Dendritic cell treated with granulocyte-macrophage colony-stimulating factor and Interleukin-4, amounts not matched to agents 40 ng/mL and 50 ng/mL, for 4 days (primary cell): ENCODE data around the gene ATP5IF1.

ENCODE experiments used
- H3K27ac Mint-ChIP-seq: one replicate; pipeline ENCODE4 v1.8.0; 2022; ENCODE audit warnings: mild to moderate bottlenecking, mixed read lengths
- H3K27me3 Mint-ChIP-seq: one replicate; pipeline ENCODE4 v1.8.0; 2022; ENCODE audit warnings: mild to moderate bottlenecking, mixed read lengths
- H3K36me3 Mint-ChIP-seq: one replicate; pipeline ENCODE4 v1.8.0; 2022; ENCODE audit warnings: low read depth, mixed read lengths
- H3K4me1 Mint-ChIP-seq: one replicate; pipeline ENCODE4 v1.8.0; 2022; ENCODE audit warnings: low read depth, mixed read lengths
- H3K4me3 Mint-ChIP-seq: one replicate; pipeline ENCODE4 v1.8.0; 2022; ENCODE audit warnings: mild to moderate bottlenecking, moderate library complexity, mixed read lengths
- H3K9me3 Mint-ChIP-seq: one replicate; pipeline ENCODE4 v1.8.0; 2022; ENCODE audit warnings: mixed read lengths
- intact Hi-C: fragments of 100-400 bp; cut with micrococcal nuclease; formaldehyde crosslinking; loops from one replicate; pipeline ENCODE4 v1.15.0; 2022

ATP5IF1 gene

DNA sequence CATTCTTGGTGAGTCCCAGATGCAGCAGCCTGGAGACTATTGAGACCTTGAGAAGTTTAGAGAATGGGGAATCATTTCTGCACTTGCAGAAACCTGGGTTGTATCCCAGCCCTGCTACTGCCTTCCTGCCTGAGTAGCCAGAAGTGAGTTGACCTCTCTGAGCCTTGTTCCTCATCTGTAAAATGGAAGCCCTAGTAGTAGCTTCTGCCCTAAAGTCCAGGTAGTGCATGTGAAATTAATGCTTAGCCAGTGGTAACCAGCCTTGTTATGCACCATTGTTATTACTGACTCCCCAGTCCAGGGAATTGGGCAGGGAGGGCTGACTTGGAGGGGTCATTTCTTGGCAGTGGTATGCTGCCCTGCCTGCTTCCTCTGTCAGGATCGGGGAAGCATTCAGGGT is 29.0 kb downstream of the ATP5IF1 start:
- Mint-ChIP-seq H3K4me3 (no peak overlapping the region), H3K9me3 (no peaks in the 10 kb centered on the region), H3K27me3 (peaks cover 3% of the 10 kb centered on the region), H3K27ac (no peak overlapping the region), H3K36me3 (peaks cover 15% of the 10 kb centered on the region), H3K4me1 (peaks cover 31% of the 10 kb centered on the region)
- intact Hi-C loops, result no loop called here

DNA sequence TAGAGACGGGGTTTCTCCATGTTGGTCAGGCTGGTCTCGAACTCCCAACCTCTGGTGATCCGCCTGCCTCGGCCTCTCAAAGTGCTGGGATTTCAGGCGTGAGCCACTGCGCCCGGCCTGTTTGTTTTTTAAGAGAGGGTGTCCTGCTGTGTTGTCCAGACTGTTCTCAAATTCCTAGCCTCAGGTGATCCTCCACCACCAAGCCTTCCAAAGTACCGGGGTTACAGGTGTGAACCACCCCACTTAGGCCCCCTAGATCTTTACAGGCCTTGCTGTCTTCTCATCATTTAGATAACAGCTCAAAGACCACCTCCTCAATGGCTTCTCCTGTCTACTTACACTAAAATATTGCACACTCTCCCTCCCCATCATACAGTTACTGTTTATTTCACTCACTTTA is 29.7 kb downstream of the ATP5IF1 start:
- peaks cover 31% of the 10 kb centered on the region for H3K4me1 Mint-ChIP-seq
- H3K36me3 Mint-ChIP-seq, result peaks cover 17% of the 10 kb centered on the region
- H3K27ac Mint-ChIP-seq, result no peak overlapping the region
- no peaks in the 10 kb centered on the region for H3K9me3 Mint-ChIP-seq
- H3K4me3 Mint-ChIP-seq, result no peak overlapping the region
- intact Hi-C loops, result no loop called here
- H3K27me3 Mint-ChIP-seq, result peaks cover 3% of the 10 kb centered on the region

DNA sequence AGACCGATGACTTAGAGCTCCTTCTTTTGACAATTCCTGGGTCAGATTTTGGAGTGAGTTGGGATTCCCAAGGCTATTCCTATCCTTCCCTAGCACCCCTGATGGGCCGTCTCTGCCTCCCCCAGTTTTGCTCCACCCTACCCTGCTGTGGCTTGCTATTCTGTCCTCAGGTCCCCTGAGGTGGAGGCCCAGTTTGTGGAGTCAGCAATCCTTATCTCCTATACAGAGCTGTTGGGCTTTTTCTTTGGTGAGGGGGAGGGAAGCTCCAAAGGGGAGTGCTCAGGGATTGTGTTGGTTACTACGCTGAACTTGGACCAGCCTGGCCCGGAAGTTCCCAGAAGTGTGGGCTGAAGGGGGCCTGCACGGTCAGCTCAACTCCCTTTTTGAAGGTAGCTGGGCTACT is 31.0 kb downstream of the ATP5IF1 start:
- peaks cover 18% of the 10 kb centered on the region for H3K4me1 Mint-ChIP-seq
- intact Hi-C loops, result no loop called here
- H3K4me3 Mint-ChIP-seq, result no peak overlapping the region
- H3K36me3 Mint-ChIP-seq, result peaks cover 27% of the 10 kb centered on the region
- H3K27ac Mint-ChIP-seq, result no peak overlapping the region
- H3K9me3 Mint-ChIP-seq, result no peaks in the 10 kb centered on the region
- no peaks in the 10 kb centered on the region for H3K27me3 Mint-ChIP-seq

DNA sequence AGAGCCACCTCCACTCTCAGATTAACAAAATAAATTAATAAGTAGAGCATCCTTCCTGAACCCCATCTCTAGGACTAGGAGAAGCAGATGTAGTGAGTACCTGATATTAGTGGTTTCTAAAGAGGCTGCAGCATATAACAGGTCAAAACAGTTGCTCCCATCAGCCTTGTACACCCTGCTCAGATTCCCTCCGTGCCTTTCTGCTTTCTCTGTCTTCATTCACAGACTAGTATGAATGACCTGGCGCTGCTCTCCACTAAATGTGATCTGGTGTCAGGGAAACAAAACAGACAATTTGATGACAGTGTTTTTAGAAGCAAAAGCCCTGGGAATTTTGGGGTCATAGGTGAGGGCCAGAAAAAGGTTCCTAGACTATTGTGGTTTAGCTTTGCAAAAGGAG is 31.7 kb downstream of the ATP5IF1 start:
- intact Hi-C loops, result no loop called here
- peaks cover 16% of the 10 kb centered on the region for H3K4me1 Mint-ChIP-seq
- H3K27ac Mint-ChIP-seq, result no peak overlapping the region
- H3K36me3 Mint-ChIP-seq, result peaks cover 35% of the 10 kb centered on the region
- H3K9me3 Mint-ChIP-seq, result no peaks in the 10 kb centered on the region
- no peaks in the 10 kb centered on the region for H3K27me3 Mint-ChIP-seq
- H3K4me3 Mint-ChIP-seq, result no peak overlapping the region

DNA sequence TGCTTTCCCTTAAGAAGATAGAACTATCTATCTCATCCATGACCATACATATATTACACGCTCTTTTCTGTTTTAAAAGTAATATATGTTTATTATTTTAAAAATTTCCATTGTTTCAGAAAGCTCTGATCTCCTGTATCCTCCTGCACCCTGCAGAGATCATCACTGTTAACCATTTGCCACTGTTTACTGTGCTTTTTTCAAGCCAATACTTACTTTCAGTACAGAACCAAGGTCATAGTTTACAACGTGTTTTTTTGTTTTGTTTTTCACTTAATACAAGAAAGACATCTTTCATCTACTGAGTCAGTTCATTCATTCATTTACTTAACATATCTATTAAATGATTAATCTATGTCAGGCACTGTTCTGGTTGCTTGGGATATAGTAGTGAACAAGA is 33.6 kb downstream of the ATP5IF1 start:
- Mint-ChIP-seq H3K4me3 (no peak overlapping the region), H3K9me3 (no peaks in the 10 kb centered on the region), H3K27ac (no peak overlapping the region), H3K36me3 (peaks cover 54% of the 10 kb centered on the region), H3K4me1 (peaks cover 11% of the 10 kb centered on the region), H3K27me3 (no peaks in the 10 kb centered on the region)
- intact Hi-C loops, result no loop called here

DNA sequence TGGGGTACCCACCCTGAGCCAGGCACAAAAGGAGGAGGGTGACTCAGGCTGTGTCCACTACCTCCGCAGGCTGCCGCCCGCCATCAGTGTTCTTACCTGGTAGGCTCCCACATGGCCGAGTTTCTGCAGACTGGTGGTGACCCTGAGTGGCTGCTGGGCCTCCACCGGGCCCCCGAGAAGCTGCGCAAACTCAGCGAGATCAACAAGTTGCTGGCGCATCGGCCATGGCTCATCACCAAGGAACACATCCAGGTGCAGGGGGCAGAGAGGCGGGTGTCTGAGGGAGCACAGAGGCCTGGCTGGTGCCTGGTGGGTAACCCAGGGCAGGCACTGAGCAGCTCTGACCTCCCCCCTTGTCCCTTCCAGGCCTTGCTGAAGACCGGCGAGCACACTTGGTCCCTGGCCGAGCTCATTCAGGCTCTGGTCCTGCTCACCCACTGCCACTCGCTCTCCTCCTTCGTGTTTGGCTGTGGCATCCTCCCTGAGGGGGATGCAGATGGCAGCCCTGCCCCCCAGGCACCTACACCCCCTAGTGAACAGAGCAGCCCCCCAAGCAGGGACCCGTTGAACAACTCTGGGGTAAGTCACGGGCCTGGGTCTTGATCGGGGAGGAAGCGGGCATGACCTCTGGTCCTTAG is 36.4 kb downstream of the ATP5IF1 start:
- Mint-ChIP-seq H3K9me3 (no peaks in the 10 kb centered on the region), H3K36me3 (peaks cover 80% of the 10 kb centered on the region)
- intact Hi-C loops, result no loop called here

DNA sequence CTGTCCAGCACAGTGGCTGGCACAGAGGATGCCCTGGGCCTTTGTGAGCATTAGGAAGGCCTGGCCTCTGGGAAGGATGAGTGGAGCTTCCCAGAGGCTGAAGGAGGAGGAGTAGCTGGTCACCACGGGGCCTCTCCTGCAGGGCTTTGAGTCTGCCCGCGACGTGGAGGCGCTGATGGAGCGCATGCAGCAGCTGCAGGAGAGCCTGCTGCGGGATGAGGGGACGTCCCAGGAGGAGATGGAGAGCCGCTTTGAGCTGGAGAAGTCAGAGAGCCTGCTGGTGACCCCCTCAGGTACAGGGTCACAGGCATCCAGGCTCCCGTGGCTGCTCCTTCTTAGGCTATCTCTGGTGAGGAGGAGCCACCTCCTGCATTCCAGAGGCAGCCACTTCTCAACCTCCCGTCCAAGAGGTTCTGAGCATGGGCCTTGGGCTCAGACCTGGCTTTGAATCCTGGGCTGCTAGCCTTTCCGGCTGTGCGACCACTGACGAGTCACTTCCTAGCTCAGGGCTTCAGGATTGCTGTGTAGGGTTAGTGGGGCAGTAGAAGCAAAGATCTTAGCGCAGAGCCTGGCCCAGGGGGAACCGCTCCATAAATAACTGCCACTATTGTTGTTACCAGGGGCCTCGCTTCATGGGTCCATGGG is 37.4 kb downstream of the ATP5IF1 start:
- no peaks in the 10 kb centered on the region for H3K9me3 Mint-ChIP-seq

More for the DNA sequence above, 36.4 kb downstream of the ATP5IF1 start:
- Mint-ChIP-seq H3K27me3 (no peaks in the 10 kb centered on the region), H3K4me1 (peaks cover 11% of the 10 kb centered on the region), H3K27ac (no peak overlapping the region), H3K4me3 (no peak overlapping the region)

DNA sequence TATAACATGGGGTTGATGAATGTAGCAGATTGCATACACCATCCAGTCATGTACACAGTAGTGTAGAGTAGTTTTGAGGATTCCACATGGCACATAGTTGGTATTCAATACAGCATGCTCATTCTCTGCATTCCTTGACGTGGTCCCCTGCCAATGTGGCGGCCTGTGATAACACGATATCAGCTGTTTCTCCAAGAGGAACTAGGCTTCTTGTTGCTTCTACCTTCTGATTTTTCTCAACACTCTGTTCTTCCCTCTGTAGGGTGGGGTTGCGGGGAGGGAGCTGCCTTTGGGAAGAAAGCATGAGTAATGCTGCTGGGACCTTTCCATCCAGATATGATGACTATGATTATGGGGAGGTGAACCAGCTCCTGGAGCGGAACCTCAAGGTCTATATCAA is 42.8 kb downstream of the ATP5IF1 start:
- Mint-ChIP-seq H3K27ac (peak overlapping the region; percentile 34), H3K9me3 (no peaks in the 10 kb centered on the region), H3K4me1 (peaks cover 47% of the 10 kb centered on the region), H3K36me3 (peaks cover 76% of the 10 kb centered on the region), H3K27me3 (no peaks in the 10 kb centered on the region), H3K4me3 (no peak overlapping the region)
- intact Hi-C loops, result no loop called here

More for the DNA sequence above, 37.4 kb downstream of the ATP5IF1 start:
- Mint-ChIP-seq H3K27ac (no peak overlapping the region), H3K27me3 (no peaks in the 10 kb centered on the region), H3K36me3 (peaks cover 90% of the 10 kb centered on the region), H3K4me3 (no peak overlapping the region), H3K4me1 (peaks cover 4% of the 10 kb centered on the region)
- intact Hi-C loops, result no loop called here

DNA sequence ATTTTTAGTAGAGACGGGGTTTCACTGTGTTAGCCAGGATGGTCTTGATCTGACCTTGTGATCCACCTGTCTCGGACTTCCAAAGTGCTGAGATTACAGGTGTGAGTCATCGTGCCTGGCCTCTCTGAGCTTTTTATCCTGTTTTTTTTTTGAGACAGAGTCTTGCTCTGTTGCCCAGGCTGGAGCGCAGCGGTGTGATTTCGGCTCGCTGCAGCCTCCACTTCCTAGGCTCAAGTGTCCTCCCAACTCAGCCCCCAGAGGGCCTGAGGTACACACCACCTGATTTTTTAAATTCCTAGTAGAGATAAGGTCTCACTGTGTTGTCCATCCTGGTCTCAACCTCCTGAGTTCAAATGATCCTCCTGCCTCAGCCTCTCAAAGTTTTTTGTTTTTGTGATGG is 43.8 kb downstream of the ATP5IF1 start:
- Mint-ChIP-seq H3K27me3 (no peaks in the 10 kb centered on the region), H3K36me3 (peaks cover 67% of the 10 kb centered on the region), H3K27ac (peak overlapping the region; percentile 32), H3K4me1 (peaks cover 47% of the 10 kb centered on the region), H3K4me3 (no peak overlapping the region), H3K9me3 (no peaks in the 10 kb centered on the region)
- intact Hi-C loops, result no loop called here

DNA sequence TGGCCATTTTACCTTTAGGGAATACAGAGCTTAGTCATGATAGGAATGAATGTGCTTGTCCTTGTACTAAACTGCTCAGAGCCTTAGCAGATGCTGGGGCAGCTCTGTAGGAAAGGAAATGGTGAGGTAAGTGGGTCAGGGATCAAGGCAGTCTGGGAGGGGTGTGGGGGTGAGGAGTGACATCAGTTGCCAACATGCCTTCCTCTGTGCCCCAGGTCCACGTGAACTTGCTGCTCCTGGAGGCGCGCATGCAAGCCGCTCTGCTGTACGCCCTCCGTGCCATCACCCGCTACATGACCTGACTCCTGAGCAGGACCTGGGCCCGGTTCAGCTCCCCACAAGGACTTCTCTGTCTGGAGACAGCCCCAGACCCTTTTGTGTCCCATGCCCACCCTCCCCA is 44.6 kb downstream of the ATP5IF1 start:
- no peaks in the 10 kb centered on the region for H3K9me3 Mint-ChIP-seq
- intact Hi-C loops, result no loop called here
- peak overlapping the region; percentile 87 for H3K27ac Mint-ChIP-seq
- H3K36me3 Mint-ChIP-seq, result peaks cover 59% of the 10 kb centered on the region
- H3K4me1 Mint-ChIP-seq, result peaks cover 49% of the 10 kb centered on the region
- H3K27me3 Mint-ChIP-seq, result no peaks in the 10 kb centered on the region
- peak overlapping the region; percentile 49 for H3K4me3 Mint-ChIP-seq

DNA sequence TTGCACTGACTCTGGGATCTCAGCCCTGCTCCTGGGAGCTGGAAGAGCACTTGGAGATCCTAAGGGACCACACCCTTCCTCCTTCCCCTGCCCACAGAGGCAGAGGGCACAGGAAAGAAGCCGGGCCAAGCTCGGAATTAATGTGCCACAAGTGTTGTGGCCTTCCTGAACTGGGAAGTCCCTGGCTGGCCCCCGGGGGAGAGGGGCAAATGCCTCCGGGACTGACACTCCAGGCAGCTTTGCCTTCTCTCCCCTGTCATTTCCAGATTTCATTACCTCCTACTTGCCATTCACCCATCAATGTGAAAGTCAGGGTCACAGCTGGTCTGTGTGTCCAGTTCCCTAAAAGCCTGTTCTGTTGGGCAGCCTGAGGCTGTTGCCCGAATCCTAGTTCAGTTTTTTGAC is 45.1 kb downstream of the ATP5IF1 start:
- Mint-ChIP-seq H3K27me3 (no peaks in the 10 kb centered on the region), H3K4me1 (peaks cover 54% of the 10 kb centered on the region), H3K4me3 (peak overlapping the region; percentile 49), H3K27ac (peak overlapping the region; percentile 87), H3K9me3 (no peaks in the 10 kb centered on the region), H3K36me3 (peaks cover 55% of the 10 kb centered on the region)
- intact Hi-C loops, result no loop called here

DNA sequence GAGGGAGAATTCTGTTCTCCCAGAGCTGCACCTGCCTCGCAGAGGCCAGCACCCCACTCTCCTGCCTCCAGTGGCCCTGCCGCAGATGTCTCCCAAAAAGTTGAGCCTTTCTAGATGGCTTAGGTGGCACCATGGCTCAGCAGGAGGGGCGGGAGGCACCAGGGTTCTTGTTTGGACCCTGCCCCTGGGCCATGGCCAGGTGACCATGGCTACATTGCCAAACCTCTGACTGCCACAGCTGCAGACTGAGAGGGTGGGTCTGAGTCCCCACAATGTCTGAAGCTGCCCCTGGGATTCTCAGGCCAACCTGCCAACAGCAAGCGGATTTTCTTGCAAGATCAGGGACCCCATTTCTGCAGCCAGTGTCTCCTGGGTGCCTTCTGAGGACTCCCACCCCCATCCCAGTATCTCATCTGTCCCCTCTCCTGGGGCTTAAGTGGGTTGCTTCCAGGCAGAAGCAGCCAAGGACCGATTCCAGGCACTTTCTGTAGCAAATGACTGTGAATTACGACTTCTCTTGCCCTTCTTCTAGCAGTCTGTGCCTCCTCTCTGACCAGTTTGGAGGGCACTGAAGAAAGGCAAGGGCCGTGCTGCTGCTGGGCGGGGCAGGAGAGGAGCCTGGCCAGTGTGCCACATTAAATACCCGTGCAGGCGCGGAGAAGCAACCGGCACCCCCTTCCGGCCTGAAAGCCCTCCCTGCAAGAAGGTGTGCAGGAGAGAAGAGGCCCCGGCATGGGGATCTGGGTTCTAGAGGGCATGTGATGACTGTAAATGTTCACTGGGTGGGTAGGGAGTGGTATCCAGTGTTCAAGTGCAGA is 45.9 kb downstream of the ATP5IF1 start:
- Mint-ChIP-seq H3K4me1 (peaks cover 57% of the 10 kb centered on the region), H3K9me3 (no peaks in the 10 kb centered on the region), H3K36me3 (peaks cover 48% of the 10 kb centered on the region), H3K27ac (peak overlapping the region; percentile 87), H3K27me3 (no peaks in the 10 kb centered on the region), H3K4me3 (no peak overlapping the region)
- intact Hi-C loops, result no loop called here

DNA sequence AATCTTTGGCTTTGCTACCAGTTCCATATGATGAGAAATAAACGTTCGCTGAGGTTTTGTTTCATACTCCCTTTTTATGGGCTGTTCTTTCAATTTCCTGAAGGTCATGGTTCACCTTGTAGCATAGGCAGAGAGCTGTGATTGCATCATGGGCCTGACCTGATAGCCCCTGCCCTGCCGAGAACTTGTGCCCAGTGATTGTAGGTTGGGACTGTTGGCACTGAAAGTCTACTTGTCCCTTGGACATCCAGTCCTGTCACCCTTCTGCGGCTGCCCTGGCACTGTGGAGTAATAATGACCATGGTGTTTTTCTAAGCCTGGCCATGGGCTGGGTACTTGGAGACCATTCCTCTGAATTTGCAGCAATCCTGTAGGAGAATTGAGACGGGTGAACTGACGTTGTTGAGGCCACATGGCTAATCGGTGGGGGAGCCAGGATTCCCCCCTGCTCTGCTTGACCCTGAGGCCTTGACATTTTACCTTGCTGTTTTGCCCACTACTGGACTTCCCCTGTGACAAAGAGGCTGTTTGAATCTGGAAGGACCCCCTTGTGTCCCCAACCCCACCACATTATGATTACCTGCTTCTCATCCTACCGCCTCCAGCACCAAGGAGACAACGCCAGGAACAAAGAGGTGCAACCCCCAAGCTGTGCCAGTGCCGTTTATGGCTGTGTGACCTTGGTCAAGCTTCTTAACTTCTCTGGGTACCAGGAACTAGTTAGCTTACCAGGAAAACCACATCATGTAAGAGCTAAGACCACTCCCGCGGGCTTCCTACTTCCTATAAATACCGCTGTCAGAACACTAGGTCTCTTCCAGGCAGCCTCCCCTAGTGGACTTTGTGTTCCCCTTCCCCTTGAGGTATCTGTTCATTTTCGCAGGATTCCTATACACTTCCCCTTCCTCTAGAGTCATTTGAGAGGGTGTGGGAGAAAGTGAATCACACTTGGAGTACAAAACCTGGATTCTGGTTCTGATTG is 46.8 kb downstream of the ATP5IF1 start:
- Mint-ChIP-seq H3K4me3 (no peak overlapping the region), H3K36me3 (peaks cover 39% of the 10 kb centered on the region), H3K9me3 (no peaks in the 10 kb centered on the region), H3K27ac (peak overlapping the region; percentile 87), H3K27me3 (no peaks in the 10 kb centered on the region), H3K4me1 (peaks cover 66% of the 10 kb centered on the region)
- intact Hi-C loops, result no loop called here
